T1000 (cell line): ENCODE data around the gene TRIB2.
"Not testable (repeated sequence)": the region's sequence is repeated elsewhere in the genome, so short reads cannot be mapped to it uniquely, and the experiment has no call there.

ENCODE experiments used
- DNase-seq: peaks from one replicate; lab custom pipeline; 2025; ENCODE audit warnings: mixed read lengths; lab: John Stamatoyannopoulos, UW

The TRIB2 gene

GRCh38 chr2:12716282-12717190 is at the start of gene TRIB2:
Gene TRIB2 (plus strand): TSS chr2:12716936. CDS start chr2:12718308, 1,372 bp downstream.
- peak; percentile 56 for DNase-seq

DNA sequence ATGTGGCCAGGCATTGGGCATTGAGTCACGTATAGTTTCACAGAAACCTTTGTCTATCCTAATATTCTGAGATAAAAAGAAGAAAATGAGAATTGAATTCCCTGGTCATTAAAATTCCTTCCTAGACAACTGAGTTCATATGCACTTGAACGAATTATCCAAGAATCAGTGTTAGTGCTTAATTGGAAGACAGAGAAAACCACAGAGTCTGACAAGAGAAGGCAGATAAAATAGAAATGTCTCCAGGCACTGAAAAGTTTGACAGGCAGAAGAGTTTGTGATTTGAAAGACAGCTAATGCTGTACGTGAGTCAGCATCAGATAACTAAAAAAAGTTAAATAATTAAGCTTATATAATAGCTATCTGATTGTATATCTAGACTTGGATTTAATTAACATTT is 47.7 kb upstream of the TRIB2 start:
- no peak for DNase-seq

- no peak for DNase-seq
These were observed 43.9 kb upstream of the TRIB2 start for GRCh38 chr2:12672711-12673315.

DNA sequence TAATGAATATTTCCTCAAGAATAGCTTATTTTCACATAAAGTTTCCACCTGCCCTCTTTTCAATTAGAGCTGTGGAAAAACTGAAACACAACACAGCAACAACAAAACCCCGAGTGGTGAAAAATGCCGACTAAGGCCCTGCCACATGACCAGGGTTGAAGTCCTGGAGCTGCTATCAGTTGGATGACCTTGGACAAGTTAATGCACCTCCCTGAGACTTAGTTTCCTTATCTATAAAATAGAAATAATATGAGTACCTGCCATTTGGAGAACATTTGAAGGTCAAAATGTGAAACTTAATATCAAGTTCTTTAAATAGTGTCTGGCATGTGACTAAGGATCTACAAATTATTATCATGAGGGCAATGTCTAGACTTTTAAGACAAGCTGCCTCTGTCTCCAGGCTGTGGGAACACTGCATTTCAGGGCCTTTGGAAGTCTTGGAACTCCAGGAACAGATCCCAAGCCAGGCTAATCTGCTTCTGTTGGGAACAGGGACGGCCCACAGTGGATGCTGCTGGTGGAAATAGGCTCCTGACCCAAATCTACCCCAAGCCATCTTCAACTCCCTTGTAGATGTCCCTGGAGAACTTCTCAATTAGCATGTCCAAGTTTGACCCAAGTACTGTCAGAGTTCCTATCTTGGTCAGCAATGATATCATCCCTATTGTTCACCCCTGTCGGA is 42.0 kb upstream of the TRIB2 start:
- no peak for DNase-seq

DNA sequence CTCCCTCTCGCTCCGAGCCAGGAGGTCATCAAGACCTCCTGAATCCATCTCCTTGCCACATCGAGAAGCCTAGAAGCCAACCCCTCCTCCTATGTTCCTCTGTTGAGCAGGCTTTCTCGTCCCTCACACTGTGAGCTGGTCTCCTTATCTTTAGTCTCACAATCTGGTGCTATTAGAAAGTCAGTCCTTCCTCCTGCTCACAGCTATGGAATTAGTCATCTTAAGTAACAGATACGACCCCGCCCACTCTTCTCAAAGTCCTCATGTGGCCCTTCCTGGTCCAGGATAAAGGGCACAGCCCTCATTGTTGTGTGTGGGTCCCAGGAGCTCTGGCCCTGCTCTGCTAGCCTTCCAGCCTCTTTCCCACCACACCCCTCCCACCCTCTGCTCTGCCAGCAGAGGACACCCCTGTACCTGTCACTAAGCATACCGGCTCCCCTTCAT is 41.4 kb upstream of the TRIB2 start:
- no peak for DNase-seq

DNA sequence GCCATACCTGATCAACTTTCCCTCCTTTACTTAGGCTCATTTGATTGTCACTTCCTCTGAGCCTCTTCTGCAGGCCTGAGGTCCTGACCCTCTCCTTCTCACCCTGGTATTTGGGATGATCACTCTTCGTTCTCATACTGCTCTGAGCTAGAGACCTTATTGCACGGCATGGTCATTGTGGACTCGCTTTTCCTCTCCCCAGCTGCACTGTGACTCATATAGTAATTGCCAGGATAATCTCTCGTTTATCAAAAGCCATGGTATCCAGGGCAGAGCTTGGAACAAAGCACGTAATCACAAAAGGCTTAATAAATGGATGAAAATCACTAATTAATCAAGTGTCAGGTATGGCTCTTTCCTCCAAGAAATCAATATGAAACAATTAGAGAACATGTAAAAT is 40.9 kb upstream of the TRIB2 start:
- no peak for DNase-seq

GRCh38 chr2:12676771-12677170 is 40.0 kb upstream of the TRIB2 start:
- DNase-seq = no peak

GRCh38 chr2:12678186-12678585 is 38.5 kb upstream of the TRIB2 start:
- DNase-seq = no peak

- no peak for DNase-seq
These were observed 37.1 kb upstream of the TRIB2 start for GRCh38 chr2:12679550-12680072.

- DNase-seq = not testable (repeated sequence)
These were observed 36.6 kb upstream of the TRIB2 start for GRCh38 chr2:12680115-12680514.

DNA sequence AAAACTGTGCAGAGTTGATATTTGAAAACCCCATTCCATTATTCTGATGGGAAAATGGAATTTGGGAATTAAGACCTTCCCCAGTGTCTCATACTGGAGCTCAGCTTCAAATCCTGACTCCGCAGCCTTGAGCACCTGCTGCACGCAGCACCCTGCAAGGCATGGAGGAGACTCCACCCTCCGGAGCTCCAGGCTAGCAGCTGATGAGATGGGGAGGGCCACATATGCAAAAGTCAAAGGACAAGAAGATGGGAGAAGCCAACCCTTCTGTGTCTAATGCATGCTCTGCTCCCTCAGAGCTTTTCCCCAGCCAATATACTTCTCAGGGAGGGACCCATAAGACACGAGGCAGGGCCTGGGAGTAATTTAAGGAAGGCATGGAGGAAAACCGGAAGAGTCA is 34.7 kb upstream of the TRIB2 start:
- no peak for DNase-seq

DNA sequence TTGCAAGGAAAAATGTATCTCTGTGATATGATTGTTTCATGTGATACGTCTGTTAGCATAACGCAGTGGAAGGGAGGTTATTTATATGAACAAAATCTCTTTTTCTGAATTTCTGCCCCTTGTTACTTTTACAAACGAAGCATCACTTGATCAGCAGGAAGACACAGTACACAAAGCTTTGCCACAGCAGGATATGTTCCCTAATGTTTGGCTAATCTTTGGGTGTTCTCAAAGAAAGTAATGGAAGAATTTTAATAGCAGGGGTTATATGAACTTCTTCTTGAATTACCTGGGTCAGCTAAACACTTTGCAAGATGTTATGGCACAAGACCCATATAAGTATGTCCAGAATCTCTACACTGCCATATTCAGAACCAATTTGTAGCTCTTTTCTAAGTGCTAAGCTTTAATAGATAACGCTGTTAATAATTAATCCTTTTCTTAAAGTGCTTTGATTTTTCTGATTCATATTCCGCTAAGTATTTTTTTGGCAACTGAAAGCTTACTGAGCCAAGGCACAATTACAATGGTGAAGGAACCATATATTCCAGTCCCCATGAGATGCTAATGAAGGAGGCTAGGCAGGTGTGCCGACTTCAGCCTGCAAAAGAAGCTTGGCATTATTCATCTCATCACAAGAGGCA is 33.2 kb upstream of the TRIB2 start:
- DNase-seq = no peak

GRCh38 chr2:12684471-12684936 is 32.2 kb upstream of the TRIB2 start:
- no peak for DNase-seq

- DNase-seq = no peak
These were observed 31.6 kb upstream of the TRIB2 start for GRCh38 chr2:12685145-12685544.

DNA sequence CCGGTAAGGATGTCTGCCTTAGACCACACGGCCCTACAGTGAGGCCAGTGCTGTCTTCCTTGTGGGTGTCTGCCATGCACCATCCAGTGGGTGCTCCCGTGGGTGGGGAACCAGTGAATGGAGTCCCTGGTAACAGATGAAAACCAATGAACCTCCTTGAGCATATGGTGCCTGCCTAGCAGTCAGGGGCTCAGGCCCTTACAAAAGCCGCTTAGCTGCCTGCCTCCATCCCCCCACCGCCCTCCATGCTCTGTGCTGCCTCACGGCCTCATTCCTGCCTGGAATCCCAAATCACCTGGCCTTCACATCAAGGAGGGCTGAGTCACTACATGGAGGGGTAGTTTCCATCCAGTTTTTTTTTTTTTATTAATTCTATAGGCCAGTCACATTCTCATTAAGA is 30.8 kb upstream of the TRIB2 start:
- no peak for DNase-seq

DNA sequence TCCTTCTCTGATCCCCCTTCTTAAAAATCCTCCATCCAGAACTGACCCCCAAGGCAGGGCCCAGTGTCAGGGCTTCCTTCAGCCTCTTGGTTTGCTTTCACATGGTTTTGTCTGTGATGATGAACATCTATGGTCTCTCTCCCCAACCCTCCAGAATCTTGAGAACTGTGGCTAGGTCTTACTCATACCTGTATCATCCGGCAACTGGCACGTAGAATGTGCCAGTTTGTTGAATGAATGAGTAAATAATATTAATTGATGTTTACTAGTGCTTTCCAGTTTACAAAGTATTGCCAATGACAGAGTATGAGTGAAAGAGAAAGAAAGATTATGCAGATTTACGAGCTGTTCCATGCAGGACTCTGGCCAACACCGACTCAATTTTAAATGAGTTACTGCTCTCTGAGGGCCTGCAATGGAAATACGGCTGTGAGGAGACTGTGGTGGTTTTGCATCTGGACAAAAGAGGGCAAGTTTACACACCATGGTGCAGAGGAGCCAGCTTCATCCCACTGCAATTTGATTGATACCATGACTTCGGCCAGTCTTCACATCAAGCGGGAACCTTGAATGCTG is 29.9 kb upstream of the TRIB2 start:
- DNase-seq = no peak

DNA sequence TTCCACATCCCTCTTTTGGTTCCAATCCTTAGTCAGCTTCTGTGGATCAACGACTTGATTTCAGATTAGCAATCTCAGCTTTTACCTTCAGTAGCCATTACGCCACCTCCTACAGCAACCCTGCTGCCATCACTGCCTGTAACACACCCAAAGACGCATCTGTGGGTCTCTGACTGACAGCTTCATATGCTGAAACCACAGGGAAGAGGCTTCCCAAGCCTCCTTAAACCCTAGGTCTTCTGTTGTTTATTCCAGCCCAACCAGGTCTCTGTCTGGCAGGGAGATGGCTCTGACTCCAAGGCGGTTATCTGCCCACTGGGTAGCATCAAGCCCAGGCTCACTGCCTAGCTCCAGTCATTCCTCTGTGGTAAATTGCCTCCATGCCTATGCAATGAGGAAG is 28.6 kb upstream of the TRIB2 start:
- DNase-seq = no peak

DNA sequence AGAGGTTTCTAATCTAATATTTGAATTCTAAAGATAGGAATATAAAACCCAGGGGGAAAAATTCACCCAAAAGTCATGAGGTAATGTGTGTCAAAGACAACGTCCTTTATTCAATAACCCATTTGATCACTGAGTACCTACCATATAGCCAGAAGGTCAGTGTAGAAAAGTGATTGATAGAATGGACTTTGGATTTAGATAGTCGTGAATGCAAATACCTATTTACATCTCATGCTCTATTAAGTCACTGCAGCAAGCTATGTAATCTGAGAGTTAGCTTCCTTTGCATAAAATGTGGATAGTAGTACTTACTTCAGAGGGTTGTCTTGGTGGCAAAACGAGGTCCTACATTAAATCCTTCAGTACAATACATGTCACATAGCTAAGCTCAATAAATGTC is 27.8 kb upstream of the TRIB2 start:
- DNase-seq = no peak

GRCh38 chr2:12693509-12693908 is 23.2 kb upstream of the TRIB2 start:
- DNase-seq = no peak

- no peak for DNase-seq
These were observed 21.6 kb upstream of the TRIB2 start for GRCh38 chr2:12694990-12695774.

DNA sequence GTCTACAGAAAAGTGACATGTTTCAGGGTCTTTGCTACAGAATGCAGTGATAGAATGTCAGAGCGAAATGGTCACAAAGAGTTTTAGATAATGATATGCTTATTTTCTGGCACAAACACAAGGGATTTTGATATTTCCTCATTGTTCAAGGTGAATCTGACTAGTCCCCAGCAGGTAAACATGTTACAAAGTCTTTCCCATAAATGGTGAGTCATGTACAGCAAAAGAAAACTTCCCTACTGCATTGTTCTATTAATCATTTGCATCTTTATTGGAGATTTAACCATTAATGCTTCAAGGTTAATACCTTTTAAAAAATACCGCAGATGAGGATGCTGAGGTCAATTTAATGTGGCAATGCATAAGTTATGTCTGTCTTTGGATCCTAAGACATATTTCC is 19.1 kb upstream of the TRIB2 start:
- DNase-seq = no peak
